NOMO-1 treated with DMSO at 0.1 percent for 48 hours (cell line): ENCODE data around the gene EDRF1.

Experiments used
- DNase-seq: peaks from one replicate; lab custom pipeline; 2025; ENCODE audit not compliant: unreplicated experiment; lab: John Stamatoyannopoulos, UW

EDRF1 gene

GRCh38 chr10:125761961-125762360 lies 42.5 kb downstream of the EDRF1 start:
- no peak for DNase-seq

GRCh38 chr10:125762692-125763648 lies 43.5 kb downstream of the EDRF1 start:
- DNase-seq = no peak

GRCh38 chr10:125765835-125766234 lies 46.3 kb downstream of the EDRF1 start:
- no peak for DNase-seq

DNA sequence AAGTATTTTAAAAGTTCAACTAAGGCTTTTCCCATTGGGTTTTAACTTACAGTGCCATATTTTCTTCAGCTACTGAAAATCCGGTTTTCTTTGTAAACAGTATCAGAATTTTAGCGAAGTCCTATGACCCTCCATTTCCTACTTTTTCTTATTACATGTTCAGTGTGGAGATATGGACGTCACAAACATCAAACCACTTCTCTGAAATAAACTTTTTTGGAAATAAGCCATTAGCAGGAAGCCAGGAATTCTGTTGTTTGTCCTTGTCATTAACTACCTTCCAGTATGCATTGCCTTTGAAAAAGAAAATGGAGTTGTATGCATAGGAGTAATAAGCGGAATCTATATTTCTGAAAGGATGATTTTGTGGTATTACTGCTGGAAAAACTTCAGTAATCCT lies 47.0 kb downstream of the EDRF1 start:
- no peak for DNase-seq

DNA sequence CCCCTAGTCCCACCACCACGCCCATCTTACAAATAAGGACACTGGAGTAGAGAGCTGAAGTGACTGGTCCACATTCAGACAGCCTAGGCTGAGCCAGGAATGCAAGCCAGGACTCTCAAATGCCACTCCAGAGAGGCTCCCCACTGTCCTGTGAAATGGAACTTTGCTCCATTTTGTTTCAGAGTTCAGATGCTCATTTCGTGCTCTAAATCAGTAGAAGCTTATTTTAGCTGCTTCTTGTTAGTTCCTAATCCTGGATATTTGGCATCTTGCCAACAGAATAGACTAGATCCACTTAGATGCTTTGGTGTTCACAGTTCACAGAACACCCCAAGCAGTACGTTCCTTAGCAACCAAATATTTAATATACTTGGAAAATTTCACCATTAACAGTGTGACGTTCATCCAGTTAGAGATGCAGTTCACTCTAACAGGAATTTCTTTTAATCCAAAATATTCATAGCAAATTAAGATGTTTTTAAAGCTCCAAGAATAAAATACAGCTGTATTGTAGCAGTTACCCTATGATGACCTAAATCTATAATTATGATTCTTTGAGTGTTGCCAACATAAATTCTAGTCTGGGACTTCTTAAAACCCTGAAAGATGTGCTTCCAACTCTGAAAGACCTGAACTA lies 48.8 kb downstream of the EDRF1 start:
- DNase-seq = no peak

- no peak for DNase-seq
Measured at GRCh38 chr10:125769175-125769574, 49.7 kb downstream of the EDRF1 start.

GRCh38 chr10:125770844-125771243 lies 51.3 kb downstream of the EDRF1 start:
- DNase-seq = no peak

- no peak for DNase-seq
Measured at GRCh38 chr10:125772112-125772863, 52.8 kb downstream of the EDRF1 start.

GRCh38 chr10:125772864-125773180 lies 53.3 kb downstream of the EDRF1 start:
- no peak for DNase-seq

GRCh38 chr10:125773687-125774543 lies 54.4 kb downstream of the EDRF1 start:
- DNase-seq = no peak

- DNase-seq = no peak
Measured at GRCh38 chr10:125774581-125775191, 55.2 kb downstream of the EDRF1 start.

GRCh38 chr10:125775491-125776106 lies 56.1 kb downstream of the EDRF1 start, which contains the start of gene MMP21:
MMP21 (minus strand) TSS chr10:125775821; CDS start chr10:125775821, 0 bp downstream.
- no peak for DNase-seq

DNA sequence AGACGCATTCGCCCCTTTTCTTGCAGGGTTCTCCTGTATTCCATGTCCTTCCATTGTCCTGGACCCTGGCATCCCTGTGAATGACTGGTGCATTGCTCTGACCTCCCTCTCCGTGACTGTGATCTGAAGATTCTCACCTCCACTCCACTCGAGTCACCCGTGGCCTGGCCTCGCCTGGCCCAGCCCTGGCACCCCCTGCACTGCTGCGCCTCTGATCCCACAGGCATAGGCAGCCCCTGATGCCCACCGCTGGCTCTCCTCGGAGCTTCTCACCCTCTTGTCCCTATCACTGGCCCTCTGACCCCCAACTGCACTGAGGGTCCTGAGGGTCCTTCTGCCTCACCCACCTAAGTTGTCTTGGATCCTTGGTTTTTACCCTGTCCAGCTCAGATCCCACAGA lies 58.3 kb downstream of the EDRF1 start:
- DNase-seq = no peak

GRCh38 chr10:125778556-125778955 lies 59.0 kb downstream of the EDRF1 start:
- DNase-seq = no peak

DNA sequence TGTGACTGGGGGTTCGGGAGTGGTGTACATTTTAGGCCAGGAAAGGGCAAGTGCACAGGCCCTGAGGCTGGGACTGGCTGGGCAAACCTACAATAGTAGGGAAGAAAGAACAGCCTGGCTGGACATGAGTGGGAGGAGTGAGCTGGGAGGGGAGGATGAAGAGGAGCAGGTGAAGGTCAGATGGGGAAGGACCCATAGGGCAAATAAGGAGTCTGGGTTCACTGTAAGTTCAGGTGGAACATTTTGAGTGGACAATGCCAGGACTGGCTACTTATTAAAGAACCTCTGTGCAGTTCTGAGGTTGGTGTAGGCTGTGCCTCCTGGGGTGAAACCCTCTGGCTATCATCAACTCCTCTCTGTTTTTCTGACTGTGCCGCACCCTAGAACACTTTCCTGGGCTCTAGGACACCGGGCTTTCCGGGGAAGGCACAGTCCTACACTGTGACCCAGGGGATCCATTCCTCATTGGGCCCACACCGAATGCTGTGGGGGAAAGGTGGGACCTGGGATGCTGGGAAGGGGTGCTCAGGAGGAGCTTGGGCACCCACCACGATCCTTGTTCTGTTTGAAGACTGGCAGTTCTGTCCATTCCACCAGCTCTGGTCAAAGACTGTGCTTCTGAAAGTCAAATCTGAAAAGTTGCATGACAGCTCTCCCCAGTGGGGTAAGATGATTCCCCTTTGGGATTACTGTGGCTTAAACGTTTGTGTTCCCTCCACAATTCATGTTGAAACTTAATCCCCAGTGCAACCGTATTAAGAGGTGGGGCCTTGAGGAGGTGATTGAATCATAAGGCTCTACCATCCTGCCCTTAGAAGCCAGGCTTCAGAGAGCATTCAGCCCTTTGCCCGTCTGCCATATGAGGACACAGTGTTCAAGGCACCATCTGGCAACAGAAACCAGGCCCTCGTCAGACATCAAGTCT lies 60.2 kb downstream of the EDRF1 start:
- DNase-seq = no peak

DNA sequence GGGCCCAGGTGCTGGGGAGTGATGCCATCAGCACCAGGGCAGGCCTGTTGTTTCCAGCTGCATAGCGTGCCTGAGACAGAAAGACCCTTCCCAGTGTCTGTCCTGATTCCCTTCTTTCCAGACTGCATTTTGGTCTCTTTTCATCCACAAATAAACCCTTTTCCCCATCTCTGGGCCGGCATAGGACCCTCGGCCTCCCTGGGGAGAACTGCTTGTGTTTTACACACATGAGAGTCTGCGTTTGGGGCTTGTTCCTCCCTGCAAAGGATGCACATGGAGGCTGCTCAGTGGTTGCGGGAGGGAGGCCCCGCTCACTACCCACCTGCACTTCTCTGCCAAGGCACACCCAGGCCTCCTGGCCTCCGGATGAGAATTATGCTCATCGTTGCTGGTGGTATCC lies 61.9 kb downstream of the EDRF1 start:
- DNase-seq = no peak

- DNase-seq = no peak
Measured at GRCh38 chr10:125782054-125782453, 62.5 kb downstream of the EDRF1 start.

DNA sequence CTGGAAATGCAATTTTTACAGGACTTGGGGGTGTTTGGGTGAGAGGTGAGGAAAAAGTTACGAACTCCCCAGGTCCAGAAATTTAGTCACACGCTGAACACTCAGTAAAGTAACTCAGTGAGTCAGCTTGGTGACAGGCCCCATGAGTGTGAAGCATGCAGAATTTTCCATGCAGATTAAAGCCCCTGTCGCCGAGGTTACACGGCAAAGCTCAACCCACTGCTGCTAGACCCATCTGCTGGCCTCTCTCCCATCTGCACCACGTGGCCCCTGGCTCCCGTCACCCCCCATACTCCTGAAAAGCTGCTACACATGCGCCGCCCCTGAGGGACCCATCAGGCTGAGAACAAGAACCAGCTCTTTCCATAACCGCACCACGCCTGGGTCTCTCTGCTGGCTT lies 63.1 kb downstream of the EDRF1 start:
- no peak for DNase-seq

DNA sequence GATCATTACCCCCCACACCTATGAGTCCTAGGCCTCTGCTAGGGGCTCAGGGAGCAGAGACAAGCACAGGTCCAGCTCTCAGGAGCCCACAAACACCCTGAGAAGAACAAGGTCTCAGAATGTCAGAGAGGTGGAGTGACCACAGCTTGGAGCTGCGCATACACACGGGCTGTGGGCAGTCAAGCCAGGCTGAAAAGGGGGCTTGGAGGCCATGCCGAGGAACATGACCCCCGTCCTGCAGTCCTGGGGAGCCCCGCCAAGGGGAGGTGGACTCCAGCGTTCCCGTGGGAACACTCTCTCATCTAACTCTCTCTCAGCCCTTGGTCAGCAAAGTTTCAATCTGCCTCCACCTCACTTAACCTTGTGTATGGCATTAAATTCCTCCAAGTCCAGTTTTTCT lies 63.9 kb downstream of the EDRF1 start:
- no peak for DNase-seq
